ENCODE data around the gene TRAPPC14.
"Not testable (repeated sequence)": the region's sequence is repeated elsewhere in the genome, so short reads cannot be mapped to it uniquely, and the experiment has no call there.

The TRAPPC14 gene

DNA sequence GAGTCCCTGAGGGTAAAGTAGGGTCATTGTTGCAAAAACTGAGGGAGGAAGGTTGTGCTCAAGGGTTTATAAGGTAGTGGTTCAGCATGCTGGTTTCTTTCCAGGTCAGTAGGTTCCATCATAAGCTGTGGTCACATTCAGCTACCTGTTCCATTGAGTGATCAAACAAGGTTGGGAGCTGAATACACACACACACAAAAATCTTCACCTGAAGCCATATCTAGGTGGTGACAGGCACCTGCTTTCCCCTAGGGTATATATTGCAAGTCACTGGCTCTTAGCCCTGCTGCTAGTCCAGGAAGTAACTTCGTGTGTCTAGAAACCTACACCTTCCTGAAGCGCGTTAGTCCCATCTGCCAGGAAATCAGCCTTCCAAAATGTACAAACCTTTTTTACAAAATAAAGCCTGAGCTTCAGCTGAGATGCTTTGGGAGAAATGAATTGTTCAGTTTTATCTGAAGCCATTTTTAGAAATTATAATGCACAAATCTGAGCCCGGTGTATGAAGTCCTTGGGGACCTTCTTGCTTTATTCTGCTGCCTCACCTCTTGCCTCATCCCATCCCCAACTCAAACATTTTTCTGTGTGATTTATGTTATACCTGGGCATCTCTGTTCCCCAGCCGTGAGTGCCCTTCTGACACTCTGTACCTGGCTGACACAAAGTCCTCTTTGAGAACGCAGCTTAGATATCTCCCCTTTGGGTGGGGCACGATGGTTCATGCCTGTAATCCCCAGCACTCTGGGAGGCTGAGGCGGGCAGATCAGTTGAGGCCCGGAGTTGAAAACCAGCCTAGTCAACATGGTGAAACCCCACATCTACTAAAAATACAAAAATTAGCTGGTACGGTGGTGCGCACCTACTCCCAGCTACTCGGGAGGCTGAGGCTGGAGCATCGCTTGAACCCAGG, 20.4 kb downstream of the TRAPPC14 start:
- Mint-ChIP-seq H3K27ac (ENCODE audit: low read depth) (no peak overlapping the region), H3K27me3 (peaks cover 8% of the 10 kb centered on the region), H3K4me1 (no peaks in the 10 kb centered on the region), H3K9me3 (no peaks in the 10 kb centered on the region), H3K4me3 (no peak overlapping the region), H3K36me3 (ENCODE audit: insufficient read depth) (no peaks in the 10 kb centered on the region)
- DNase-seq (ENCODE audit: low spot score in 2 of 2) (no peak), ATAC-seq (replicated peaks; ENCODE audit: extremely low read depth, poor library complexity, severe bottlenecking) (no peak)

- Mint-ChIP-seq H3K4me1 (peaks cover 19% of the 10 kb centered on the region), H3K9me3 (no peaks in the 10 kb centered on the region), H3K4me3 (no peak overlapping the region), H3K27ac (ENCODE audit: low read depth) (peak overlapping the region; percentile 39), H3K36me3 (ENCODE audit: insufficient read depth) (peaks cover 3% of the 10 kb centered on the region), H3K27me3 (no peaks in the 10 kb centered on the region)
- DNase-seq (ENCODE audit: low spot score in 2 of 2) (peak; percentile 39 to 46), ATAC-seq (replicated peaks; ENCODE audit: extremely low read depth, poor library complexity, severe bottlenecking) (peak; percentile 68)
Observed at GRCh38 chr7:100132697-100133151, 25.8 kb downstream of the TRAPPC14 start.

DNA sequence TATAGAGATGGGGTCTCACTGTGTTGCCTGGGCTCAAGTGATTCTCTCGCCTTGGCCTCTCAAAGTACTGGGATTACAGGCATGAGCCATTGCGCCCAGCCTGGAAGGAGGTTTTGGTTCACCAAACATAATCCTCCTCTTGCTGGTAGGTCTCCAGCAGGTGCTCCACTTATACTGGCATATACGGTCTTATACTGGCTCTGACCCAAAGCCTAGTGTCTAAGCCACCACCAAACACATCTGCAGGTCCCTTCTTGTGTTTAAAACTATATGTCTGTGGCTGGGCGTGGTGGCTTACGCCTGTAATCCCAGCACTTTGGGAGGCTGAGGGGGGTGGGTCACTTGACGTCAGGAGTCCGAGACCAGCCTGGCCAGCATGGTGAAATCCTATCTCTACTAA, 26.4 kb downstream of the TRAPPC14 start:
- H3K27me3 Mint-ChIP-seq, result no peaks in the 10 kb centered on the region
- H3K4me3 Mint-ChIP-seq, result no peak overlapping the region
- DNase-seq (ENCODE audit: low spot score in 2 of 2) (no peak), ATAC-seq (replicated peaks; ENCODE audit: extremely low read depth, poor library complexity, severe bottlenecking) (no peak)
- H3K4me1 Mint-ChIP-seq, result peaks cover 21% of the 10 kb centered on the region
- H3K27ac Mint-ChIP-seq (ENCODE audit: low read depth), result peak overlapping the region; percentile 39
- H3K36me3 Mint-ChIP-seq (ENCODE audit: insufficient read depth), result peaks cover 3% of the 10 kb centered on the region
- no peaks in the 10 kb centered on the region for H3K9me3 Mint-ChIP-seq

DNA sequence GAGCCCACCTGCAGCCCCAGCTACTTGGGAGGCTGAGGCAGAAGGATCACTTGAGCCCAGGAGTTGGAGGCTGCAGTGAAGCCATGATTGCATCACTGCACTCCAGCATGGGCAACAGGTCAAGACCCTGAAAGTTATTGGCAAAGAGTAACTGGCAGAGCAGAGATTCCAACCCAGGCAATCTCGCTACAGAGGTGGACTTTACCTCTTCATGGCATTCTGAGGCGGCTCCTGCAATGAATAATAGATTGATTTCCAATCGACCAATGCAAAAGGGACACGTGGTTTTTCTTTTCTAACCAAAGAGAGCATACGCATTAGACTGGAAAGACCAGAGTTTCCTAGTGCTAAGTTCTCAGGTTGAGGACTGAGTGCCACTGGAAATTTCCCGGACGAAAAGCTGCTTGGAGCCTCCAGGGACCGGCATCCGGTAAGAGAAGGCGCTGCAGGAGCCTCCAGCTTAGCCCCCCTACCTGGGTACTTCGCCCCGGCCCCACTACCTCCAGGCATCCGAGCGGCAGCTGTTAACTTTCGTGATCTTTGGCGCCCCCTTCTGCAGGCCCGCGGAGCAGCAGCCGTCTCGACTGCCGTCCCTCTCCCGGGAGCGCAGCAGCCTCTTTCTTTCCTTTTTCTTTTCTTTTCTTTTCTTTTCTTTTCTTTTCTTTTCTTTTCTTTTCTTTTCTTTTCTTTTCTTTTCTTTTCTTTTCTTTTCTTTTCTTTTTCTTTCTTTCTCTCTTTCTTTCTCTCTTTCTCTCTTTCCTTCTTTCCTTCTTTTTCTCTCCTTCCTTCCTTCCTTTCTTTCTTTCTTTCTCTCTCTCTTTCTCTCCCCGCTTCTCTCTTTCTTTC, 27.7 kb downstream of the TRAPPC14 start:
- DNase-seq (ENCODE audit: low spot score in 2 of 2) (peak; percentile 73 to 92), ATAC-seq (replicated peaks; ENCODE audit: extremely low read depth, poor library complexity, severe bottlenecking) (no peak)
- peak overlapping the region; percentile 89 for H3K27ac Mint-ChIP-seq (ENCODE audit: low read depth)
- H3K27me3 Mint-ChIP-seq, result no peaks in the 10 kb centered on the region
- peak overlapping the region; percentile 18 for H3K4me3 Mint-ChIP-seq
- H3K9me3 Mint-ChIP-seq, result no peaks in the 10 kb centered on the region
- H3K4me1 Mint-ChIP-seq, result peaks cover 31% of the 10 kb centered on the region
- H3K36me3 Mint-ChIP-seq (ENCODE audit: insufficient read depth), result peaks cover 12% of the 10 kb centered on the region

DNA sequence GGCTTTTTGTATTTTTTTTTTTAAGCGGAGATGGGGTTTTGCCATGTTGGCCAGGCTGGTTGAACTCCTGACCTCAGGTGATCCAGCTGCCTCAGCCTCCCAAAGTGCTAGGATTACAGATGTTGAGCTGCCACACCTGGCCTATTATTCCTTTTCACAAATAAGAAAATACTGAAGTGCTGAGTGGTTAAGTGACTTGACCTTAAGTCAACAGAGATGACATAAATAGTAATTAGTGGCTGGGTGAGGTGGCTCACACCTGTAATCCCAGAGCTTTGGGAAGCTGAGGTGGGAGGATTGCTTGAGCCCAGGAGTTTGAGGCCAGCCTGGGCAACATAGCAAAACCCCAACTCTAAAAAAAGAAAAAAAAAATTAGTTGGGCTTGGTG, 28.3 kb downstream of the TRAPPC14 start:
- not testable (repeated sequence) for H3K4me3 Mint-ChIP-seq; DNase-seq (ENCODE audit: low spot score in 2 of 2); H3K27ac Mint-ChIP-seq (ENCODE audit: low read depth); ATAC-seq (replicated peaks; ENCODE audit: extremely low read depth, poor library complexity, severe bottlenecking); H3K27me3 Mint-ChIP-seq; H3K9me3 Mint-ChIP-seq
- peaks cover 35% of the 10 kb centered on the region for H3K4me1 Mint-ChIP-seq
- peaks cover 12% of the 10 kb centered on the region for H3K36me3 Mint-ChIP-seq (ENCODE audit: insufficient read depth)

DNA sequence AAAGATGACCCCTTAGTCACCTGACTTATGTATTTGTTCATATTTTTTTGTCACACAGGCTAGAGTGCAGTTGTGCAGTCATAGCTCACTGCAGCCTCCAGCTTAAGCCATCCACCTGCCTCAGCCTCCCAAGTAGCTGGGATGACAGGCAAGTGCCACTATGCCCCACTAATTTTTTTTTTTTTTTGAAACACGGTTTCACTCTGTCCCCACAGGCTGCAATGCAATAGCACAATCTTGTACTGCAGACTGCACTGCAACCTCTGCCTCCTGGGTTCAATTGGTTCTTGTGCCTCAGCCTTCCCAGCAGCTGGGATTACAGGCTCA, 29.9 kb downstream of the TRAPPC14 start:
- Mint-ChIP-seq H3K27me3 (no peaks in the 10 kb centered on the region), H3K27ac (ENCODE audit: low read depth) (no peak overlapping the region), H3K4me3 (peak overlapping the region; percentile 98), H3K9me3 (no peaks in the 10 kb centered on the region), H3K36me3 (ENCODE audit: insufficient read depth) (peaks cover 14% of the 10 kb centered on the region), H3K4me1 (peaks cover 42% of the 10 kb centered on the region)
- DNase-seq (ENCODE audit: low spot score in 2 of 2) (no peak), ATAC-seq (replicated peaks; ENCODE audit: extremely low read depth, poor library complexity, severe bottlenecking) (no peak)

GRCh38 chr7:100127866-100128636, 30.5 kb downstream of the TRAPPC14 start:
- ATAC-seq (replicated peaks; ENCODE audit: extremely low read depth, poor library complexity, severe bottlenecking), result no peak
- Mint-ChIP-seq H3K36me3 (ENCODE audit: insufficient read depth) (peaks cover 14% of the 10 kb centered on the region), H3K9me3 (no peaks in the 10 kb centered on the region), H3K27ac (ENCODE audit: low read depth) (no peak overlapping the region), H3K4me1 (peaks cover 42% of the 10 kb centered on the region), H3K4me3 (peak overlapping the region; percentile 98), H3K27me3 (no peaks in the 10 kb centered on the region)
- DNase-seq (ENCODE audit: low spot score in 2 of 2), result peak in 1 of 2 donors; percentile 20

GRCh38 chr7:100126931-100127865, 31.3 kb downstream of the TRAPPC14 start, which contains the start of gene MBLAC1:
MBLAC1 (plus strand) TSS chr7:100126967; CDS start chr7:100127396, 429 bp downstream.
- Mint-ChIP-seq H3K36me3 (ENCODE audit: insufficient read depth) (peaks cover 13% of the 10 kb centered on the region), H3K4me1 (peaks cover 35% of the 10 kb centered on the region), H3K9me3 (no peaks in the 10 kb centered on the region), H3K27me3 (no peaks in the 10 kb centered on the region), H3K4me3 (peak within 1 kb of the TSS; percentile 98), H3K27ac (ENCODE audit: low read depth) (peak within 1 kb of the TSS; percentile 95)
- DNase-seq (ENCODE audit: low spot score in 2 of 2) (peak; percentile 89 to 91), ATAC-seq (replicated peaks; ENCODE audit: extremely low read depth, poor library complexity, severe bottlenecking) (peak; percentile 76)

DNA sequence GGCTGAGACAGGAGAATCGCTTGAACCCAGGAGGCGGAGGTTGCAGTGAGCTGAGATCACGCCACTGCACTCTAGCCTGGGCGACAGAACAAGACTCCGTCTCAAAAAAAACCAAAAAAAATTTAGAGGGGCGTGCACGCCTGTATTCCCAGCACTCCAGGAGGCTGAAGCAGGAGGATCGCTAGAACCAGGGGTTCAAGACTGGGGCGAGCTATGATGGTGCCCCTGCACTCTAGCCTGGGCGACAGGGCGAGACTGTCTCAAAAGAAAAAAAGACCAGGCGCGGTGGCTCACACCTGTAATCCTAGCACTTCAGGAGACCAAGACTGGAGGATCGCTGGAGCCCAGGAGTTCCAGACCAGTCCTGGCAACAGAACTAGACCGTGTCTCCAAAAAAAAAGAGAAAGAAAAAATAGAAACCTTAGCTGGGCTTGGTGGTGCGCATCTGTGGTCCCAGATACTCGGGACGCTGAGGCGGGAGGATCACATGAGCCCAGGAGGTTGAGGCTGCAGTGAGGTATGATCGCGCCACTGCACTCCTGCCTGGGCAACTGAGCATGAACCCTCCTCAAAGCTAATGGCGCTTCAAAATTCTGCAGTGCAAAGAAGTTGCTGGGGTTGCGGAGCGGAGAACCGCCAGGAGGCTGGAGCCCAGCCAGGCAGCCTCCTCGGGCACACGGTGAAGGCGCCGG, 32.1 kb downstream of the TRAPPC14 start:
- peaks cover 30% of the 10 kb centered on the region for H3K4me1 Mint-ChIP-seq
- no peak for DNase-seq (ENCODE audit: low spot score in 2 of 2)
- H3K36me3 Mint-ChIP-seq (ENCODE audit: insufficient read depth), result peaks cover 13% of the 10 kb centered on the region
- ATAC-seq (replicated peaks; ENCODE audit: extremely low read depth, poor library complexity, severe bottlenecking), result no peak
- peak overlapping the region; percentile 95 for H3K27ac Mint-ChIP-seq (ENCODE audit: low read depth)
- H3K4me3 Mint-ChIP-seq, result peak overlapping the region; percentile 98
- no peaks in the 10 kb centered on the region for H3K9me3 Mint-ChIP-seq
- no peaks in the 10 kb centered on the region for H3K27me3 Mint-ChIP-seq

DNA sequence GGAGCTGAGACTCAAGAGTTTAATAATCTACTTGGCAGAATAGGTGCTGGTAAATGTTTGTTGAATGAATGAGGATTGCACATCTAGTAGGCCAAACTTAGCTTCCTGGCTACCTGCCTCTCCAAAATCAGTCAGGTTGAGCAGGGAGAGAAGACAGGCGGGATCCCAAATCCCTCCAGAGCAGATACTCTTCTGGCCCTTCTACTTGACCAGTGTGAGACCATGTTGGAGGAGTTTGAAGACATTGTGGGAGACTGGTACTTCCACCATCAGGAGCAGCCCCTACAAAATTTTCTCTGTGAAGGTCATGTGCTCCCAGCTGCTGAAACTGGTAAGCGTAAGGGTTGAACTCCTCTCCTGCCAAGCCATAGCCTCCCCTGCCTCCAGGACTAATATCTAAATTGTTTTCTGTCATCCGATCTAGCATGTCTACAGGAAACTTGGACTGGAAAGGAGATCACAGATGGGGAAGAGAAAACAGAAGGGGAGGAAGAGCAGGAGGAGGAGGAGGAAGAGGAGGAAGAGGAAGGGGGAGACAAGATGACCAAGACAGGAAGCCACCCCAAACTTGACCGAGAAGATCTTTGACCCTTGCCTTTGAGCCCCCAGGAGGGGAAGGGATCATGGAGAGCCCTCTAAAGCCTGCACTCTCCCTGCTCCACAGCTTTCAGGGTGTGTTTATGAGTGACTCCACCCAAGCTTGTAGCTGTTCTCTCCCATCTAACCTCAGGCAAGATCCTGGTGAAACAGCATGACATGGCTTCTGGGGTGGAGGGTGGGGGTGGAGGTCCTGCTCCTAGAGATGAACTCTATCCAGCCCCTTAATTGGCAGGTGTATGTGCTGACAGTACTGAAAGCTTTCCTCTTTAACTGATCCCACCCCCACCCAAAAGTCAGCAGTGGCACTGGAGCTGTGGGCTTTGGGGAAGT, 34.0 kb downstream of the TRAPPC14 start:
- Mint-ChIP-seq H3K9me3 (no peaks in the 10 kb centered on the region), H3K4me1 (peaks cover 40% of the 10 kb centered on the region), H3K36me3 (ENCODE audit: insufficient read depth) (peaks cover 16% of the 10 kb centered on the region), H3K27ac (ENCODE audit: low read depth) (no peak overlapping the region), H3K27me3 (no peaks in the 10 kb centered on the region), H3K4me3 (peak overlapping the region; percentile 98)
- DNase-seq (ENCODE audit: low spot score in 2 of 2), result no peak
- ATAC-seq (replicated peaks; ENCODE audit: extremely low read depth, poor library complexity, severe bottlenecking), result no peak

Data from central memory CD8-positive, alpha-beta T cell (primary cell).